Osteocyte (in vitro differentiated cells): ENCODE measurements around the gene IGIP. TPM values are rescaled to one million over a fixed set of nuclear protein-coding genes. Genes with fewer than 3 reads are reported as not detected.

Source experiments
- DNase-seq: peaks from one replicate; pipeline ENCODE4 v3.0.0; 2021; ENCODE audit warnings: mixed read lengths; ENCODE audit not compliant: unreplicated experiment; ENCODE audit errors: extremely low spot score
- H3K27ac Mint-ChIP-seq: one replicate; pipeline ENCODE4 v1.8.0; 2021; ENCODE audit warnings: mild to moderate bottlenecking, mixed read lengths; ENCODE audit not compliant: unreplicated experiment
- H3K27me3 Mint-ChIP-seq: one replicate; pipeline ENCODE4 v1.8.0; 2021; ENCODE audit warnings: mixed read lengths; ENCODE audit not compliant: unreplicated experiment
- H3K36me3 Mint-ChIP-seq: one replicate; pipeline ENCODE4 v1.8.0; 2021; ENCODE audit warnings: mixed read lengths; ENCODE audit not compliant: unreplicated experiment
- H3K4me1 Mint-ChIP-seq: one replicate; pipeline ENCODE4 v1.8.0; 2021; ENCODE audit warnings: mixed read lengths; ENCODE audit not compliant: unreplicated experiment
- H3K4me3 Mint-ChIP-seq: one replicate; pipeline ENCODE4 v1.8.0; 2021; ENCODE audit warnings: mild to moderate bottlenecking, moderate library complexity, mixed read lengths; ENCODE audit not compliant: unreplicated experiment
- H3K9me3 Mint-ChIP-seq: one replicate; pipeline ENCODE4 v1.8.0; 2021; ENCODE audit warnings: mixed read lengths; ENCODE audit not compliant: unreplicated experiment
- CTCF ChIP-seq: fragments of 200-600 bp; sonication (generic); IDR thresholded peaks from 2 replicates; pipeline ENCODE4 v1.5.0; 2021; ENCODE audit warnings: antibody characterized with exemption, mild to moderate bottlenecking, moderate library complexity
- total RNA-seq: library from RNA; stranded (reverse); gene quantifications from 2 replicates; pipeline ENCODE4 v1.2.1, GENCODE V29; 2021

IGIP gene
- total RNA-seq, 1 donor from 2014 or later, result 4.3 TPM

- Mint-ChIP-seq H3K4me1 (peaks cover 12% of the 10 kb centered on the region), H3K27me3 (peaks cover 22% of the 10 kb centered on the region), H3K36me3 (no peaks in the 10 kb centered on the region), H3K27ac (no peak overlapping the region), H3K9me3 (no peaks in the 10 kb centered on the region), H3K4me3 (peak overlapping the region; percentile 35)
- TF ChIP-seq CTCF, result peak; percentile 72
- DNase-seq, result peak; percentile 89
These were observed 20.2 kb downstream of the IGIP start for GRCh38 chr5:140145818-140146522.

GRCh38 chr5:140146523-140146842, 20.7 kb downstream of the IGIP start:
- H3K4me3 Mint-ChIP-seq, result no peak overlapping the region
- H3K9me3 Mint-ChIP-seq, result no peaks in the 10 kb centered on the region
- DNase-seq, result no peak
- no peaks in the 10 kb centered on the region for H3K36me3 Mint-ChIP-seq
- peaks cover 22% of the 10 kb centered on the region for H3K27me3 Mint-ChIP-seq
- no peak overlapping the region for H3K27ac Mint-ChIP-seq
- peaks cover 12% of the 10 kb centered on the region for H3K4me1 Mint-ChIP-seq
- no peak for TF ChIP-seq CTCF

DNA sequence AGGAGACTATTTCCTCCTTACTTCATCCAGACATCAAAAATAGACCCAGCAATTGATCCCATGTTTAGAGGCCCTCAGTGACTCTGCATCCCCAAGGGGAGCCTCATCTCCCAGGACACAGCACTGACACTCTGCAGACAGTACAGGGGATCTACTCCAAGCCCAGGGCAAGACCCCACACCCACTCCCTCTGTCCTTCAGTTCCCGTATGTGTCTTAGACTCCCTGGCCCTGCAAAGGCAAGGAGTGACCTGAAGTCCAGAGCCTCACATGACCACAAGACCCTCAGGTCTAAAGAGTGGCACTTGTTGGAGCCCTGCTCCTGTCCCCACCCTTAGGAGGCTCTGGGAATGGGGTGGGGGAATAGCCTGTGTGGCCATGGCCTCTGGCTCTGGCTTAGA, 21.7 kb downstream of the IGIP start:
- no peak for TF ChIP-seq CTCF
- no peaks in the 10 kb centered on the region for H3K9me3 Mint-ChIP-seq
- H3K4me3 Mint-ChIP-seq, result no peak overlapping the region
- H3K4me1 Mint-ChIP-seq, result peaks cover 12% of the 10 kb centered on the region
- H3K36me3 Mint-ChIP-seq, result no peaks in the 10 kb centered on the region
- DNase-seq, result peak; percentile 56
- H3K27me3 Mint-ChIP-seq, result peaks cover 22% of the 10 kb centered on the region
- no peak overlapping the region for H3K27ac Mint-ChIP-seq

- H3K9me3 Mint-ChIP-seq, result no peaks in the 10 kb centered on the region
- peaks cover 22% of the 10 kb centered on the region for H3K27me3 Mint-ChIP-seq
- no peak overlapping the region for H3K4me3 Mint-ChIP-seq
- no peaks in the 10 kb centered on the region for H3K36me3 Mint-ChIP-seq
- H3K27ac Mint-ChIP-seq, result no peak overlapping the region
- peaks cover 12% of the 10 kb centered on the region for H3K4me1 Mint-ChIP-seq
- TF ChIP-seq CTCF, result no peak
- no peak for DNase-seq
These were observed 22.8 kb downstream of the IGIP start for GRCh38 chr5:140148508-140148907.

DNA sequence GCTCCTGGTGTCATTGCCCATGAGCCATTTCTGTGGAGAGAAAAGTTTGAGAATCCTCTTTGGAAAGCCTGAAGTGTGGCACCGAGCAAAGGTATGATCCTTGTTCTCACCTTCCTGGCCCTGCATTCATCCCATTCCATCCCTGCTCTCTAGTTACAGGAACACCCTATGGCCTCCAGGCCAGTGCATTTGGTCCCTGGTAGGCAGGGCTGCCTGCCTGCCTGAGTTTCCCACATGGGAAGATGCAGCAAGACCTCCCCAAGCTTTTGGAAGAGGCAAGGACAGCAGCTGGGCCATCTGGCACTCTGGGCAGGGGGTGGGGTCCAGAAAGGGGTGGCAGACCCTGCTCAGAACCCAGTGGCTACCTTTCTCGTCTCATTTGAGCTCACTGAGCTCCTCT, 24.5 kb downstream of the IGIP start:
- Mint-ChIP-seq H3K27me3 (peaks cover 22% of the 10 kb centered on the region), H3K27ac (no peak overlapping the region), H3K36me3 (no peaks in the 10 kb centered on the region), H3K9me3 (no peaks in the 10 kb centered on the region), H3K4me1 (peaks cover 10% of the 10 kb centered on the region), H3K4me3 (no peak overlapping the region)
- no peak for TF ChIP-seq CTCF
- no peak for DNase-seq
